Measurements from ENCODE around the gene CDC25A. TPM values are rescaled to one million over a fixed set of nuclear protein-coding genes. Genes with fewer than 3 reads are reported as not detected.

CDC25A gene
- total RNA-seq, 2 donors from 2014 or later: 0.33 TPM; not detected in 1

DNA sequence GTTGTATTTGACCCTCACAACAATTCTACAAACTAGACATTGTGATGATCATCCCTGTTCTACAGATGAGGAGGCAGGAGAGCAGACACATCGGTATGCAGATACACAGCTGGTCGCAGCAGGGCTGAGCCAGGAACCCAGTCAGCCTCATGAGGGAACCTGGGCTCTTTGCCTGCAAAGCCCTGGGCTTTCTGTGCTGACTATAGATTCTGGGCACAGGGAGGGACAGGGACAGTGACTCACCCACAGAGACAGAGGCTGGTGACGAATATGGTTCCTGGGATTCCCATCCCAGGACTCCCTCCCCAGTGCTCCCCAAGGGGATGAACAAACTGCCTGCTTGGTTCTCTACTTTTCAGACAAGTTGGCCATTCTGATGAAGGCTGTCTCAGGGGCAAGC lies 31.3 kb upstream of the CDC25A start:
- Histone ChIP-seq H3K27me3 (no peaks in the 10 kb centered on the region), H3K4me3 (no peak overlapping the region), H3K36me3 (replicated peaks in 1 of 2; ENCODE audit: insufficient read depth in 1 of 2, low read depth in 2 of 2) (no peaks in the 10 kb centered on the region), H3K27ac (no peak overlapping the region), H3K9me3 (no peaks in the 10 kb centered on the region), H3K4me1 (peaks cover 34% of the 10 kb centered on the region)
- no peak for DNase-seq
- intact Hi-C loops (cut with DNase I): no loop called here
- no peak for ATAC-seq
- no peak for TF ChIP-seq POLR2A (IDR thresholded peaks at IDR 0.05)
- no peak for TF ChIP-seq CTCF (IDR thresholded peaks at IDR 0.05)
- 88 to 100% methylated on average over 1 to 3 of the region's 3 CpGs for whole genome bisulfite sequencing, 2 donors

DNA sequence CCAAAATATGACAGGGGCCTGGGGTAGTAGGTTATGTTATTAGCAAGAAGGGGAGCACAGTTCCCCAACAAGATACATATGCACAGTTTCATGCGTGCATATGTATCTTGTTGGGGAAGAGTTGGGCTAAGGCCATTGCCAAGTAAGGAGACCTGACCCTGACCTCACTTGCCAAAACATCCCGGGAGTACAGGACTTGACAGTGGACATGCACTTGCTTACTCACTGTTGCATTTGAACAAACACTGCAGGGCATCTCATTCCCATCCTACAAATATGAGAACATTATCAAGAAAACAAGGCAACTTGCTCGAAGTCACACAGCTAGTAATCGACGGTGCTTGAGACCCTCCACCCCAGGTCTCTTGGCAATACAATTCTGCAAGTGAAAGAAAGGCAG lies 30.3 kb upstream of the CDC25A start:
- no peak for DNase-seq
- H3K36me3 ChIP-seq (replicated peaks in 1 of 2; ENCODE audit: insufficient read depth in 1 of 2, low read depth in 2 of 2): no peaks in the 10 kb centered on the region
- TF ChIP-seq POLR2A (IDR thresholded peaks at IDR 0.05) (no peak), CTCF (IDR thresholded peaks at IDR 0.05) (no peak)
- ATAC-seq: no peak
- H3K4me1 ChIP-seq: peaks cover 37% of the 10 kb centered on the region
- H3K27ac ChIP-seq: no peak overlapping the region
- intact Hi-C loops (cut with DNase I): no loop called here
- WGBS, 2 donors: 76 to 78% methylated on average over 5 of the region's 5 CpGs
- H3K9me3 ChIP-seq: no peaks in the 10 kb centered on the region
- H3K4me3 ChIP-seq: no peak overlapping the region
- H3K27me3 ChIP-seq: no peaks in the 10 kb centered on the region

DNA sequence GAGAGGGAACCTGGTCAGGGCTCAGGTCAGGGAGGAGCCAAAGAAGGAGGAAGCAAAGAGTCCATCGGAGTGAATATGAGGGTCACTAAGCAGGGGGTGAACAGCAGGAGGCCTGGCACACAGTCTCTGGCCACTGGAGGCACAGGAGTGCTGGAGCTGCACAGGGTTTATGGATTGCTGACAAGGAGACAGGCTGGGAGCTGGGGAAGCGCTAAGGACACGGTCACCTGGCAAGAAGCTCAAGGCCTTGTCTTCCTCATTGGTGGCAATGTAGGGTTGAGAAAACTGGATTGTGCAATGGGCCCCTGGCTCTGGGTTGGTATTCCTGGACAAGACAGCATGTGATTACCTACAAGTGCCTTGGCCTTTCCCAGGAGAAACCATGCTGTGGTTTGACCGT lies 29.2 kb upstream of the CDC25A start:
- intact Hi-C loops (cut with DNase I): no loop called here
- TF ChIP-seq CTCF (IDR thresholded peaks at IDR 0.05): no peak
- no peak for TF ChIP-seq POLR2A (IDR thresholded peaks at IDR 0.05)
- Histone ChIP-seq H3K4me1 (peaks cover 37% of the 10 kb centered on the region), H3K36me3 (replicated peaks in 1 of 2; ENCODE audit: insufficient read depth in 1 of 2, low read depth in 2 of 2) (no peaks in the 10 kb centered on the region), H3K27me3 (no peaks in the 10 kb centered on the region), H3K27ac (no peak overlapping the region), H3K4me3 (no peak overlapping the region), H3K9me3 (no peaks in the 10 kb centered on the region)
- whole genome bisulfite sequencing, 2 donors: 50 to 65% methylated on average over 4 of the region's 4 CpGs
- ATAC-seq (no peak), DNase-seq (peak in 1 of 4 donors; percentile 20)

- 40 to 53% methylated on average over 5 of the region's 5 CpGs for WGBS, 2 donors
- Histone ChIP-seq H3K4me3 (no peak overlapping the region), H3K9me3 (no peaks in the 10 kb centered on the region), H3K4me1 (peaks cover 37% of the 10 kb centered on the region), H3K27ac (peak overlapping the region in 3 of 4 donors; percentile 40 to 61 (median 49)), H3K36me3 (replicated peaks in 1 of 2; ENCODE audit: insufficient read depth in 1 of 2, low read depth in 2 of 2) (no peaks in the 10 kb centered on the region), H3K27me3 (no peaks in the 10 kb centered on the region)
- peak; percentile 45 for ATAC-seq
- TF ChIP-seq POLR2A (IDR thresholded peaks at IDR 0.05) (no peak), CTCF (IDR thresholded peaks at IDR 0.05) (no peak)
- intact Hi-C loops (cut with DNase I): no loop called here
- DNase-seq: peak; percentile 17 to 47 (median 25)
Measured at GRCh38 chr3:48215876-48216275, 27.7 kb upstream of the CDC25A start.

DNA sequence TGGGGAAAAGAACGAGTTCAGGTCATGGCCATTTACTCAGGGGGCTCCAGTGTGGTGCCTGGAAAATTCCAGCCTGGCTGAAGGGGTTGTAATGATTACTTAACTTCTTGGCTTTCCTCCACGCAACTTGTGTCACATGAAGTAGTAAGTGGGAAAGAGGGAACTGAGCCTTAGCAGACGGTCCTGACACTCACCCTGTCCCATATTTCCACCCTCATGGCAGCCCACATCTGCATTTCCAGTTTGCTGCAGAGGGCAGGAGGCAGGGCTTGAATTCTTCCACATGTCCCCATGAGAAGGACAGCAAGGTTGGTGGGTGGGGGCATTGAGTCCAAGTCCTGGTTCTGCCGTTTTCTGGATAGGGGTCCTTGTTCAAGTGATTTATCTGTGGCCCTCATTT lies 27.2 kb upstream of the CDC25A start:
- no peak overlapping the region for H3K4me3 ChIP-seq
- intact Hi-C loops (cut with DNase I): no loop called here
- ATAC-seq: peak; percentile 68
- H3K27ac ChIP-seq: peak overlapping the region in 3 of 4 donors; percentile 40 to 61 (median 49)
- no peaks in the 10 kb centered on the region for H3K36me3 ChIP-seq (replicated peaks in 1 of 2; ENCODE audit: insufficient read depth in 1 of 2, low read depth in 2 of 2)
- 21 to 22% methylated on average over 4 of the region's 4 CpGs for WGBS, 2 donors
- no peaks in the 10 kb centered on the region for H3K27me3 ChIP-seq
- peak in 3 of 4 donors; percentile 32 to 56 (median 37) for DNase-seq
- H3K4me1 ChIP-seq: peaks cover 37% of the 10 kb centered on the region
- no peaks in the 10 kb centered on the region for H3K9me3 ChIP-seq
- TF ChIP-seq POLR2A (IDR thresholded peaks at IDR 0.05) (no peak), CTCF (IDR thresholded peaks at IDR 0.05) (no peak)

All from body of pancreas (tissue), 4 donors.